Large intestine (tissue), 3 donors: ENCODE results near the gene ZNF594. TPM values are rescaled to one million over a fixed set of nuclear protein-coding genes. Genes with fewer than 3 reads are reported as not detected.
"Not testable (repeated sequence)": the region's sequence is repeated elsewhere in the genome, so short reads cannot be mapped to it uniquely, and the experiment has no call there.

Source experiments
- DNase-seq, 2 donors: peaks; one replicate each; pipeline versions ENCODE4 v3.0.0 to v3.0.0-alpha.2; 2013
- H3K27ac ChIP-seq: one replicate; pipeline ENCODE4 v1.5.1; 2013; ENCODE audit warnings: low read length
- H3K27me3 ChIP-seq: 2 replicates; pipeline ENCODE4 v1.6.1; 2013; ENCODE audit warnings: low read length; ENCODE audit not compliant: control insufficient read depth, insufficient read depth
- H3K36me3 ChIP-seq: 2 replicates; pipeline ENCODE4 v1.6.1; 2013; ENCODE audit warnings: low read length; ENCODE audit not compliant: control insufficient read depth, insufficient read depth
- H3K4me1 ChIP-seq: one replicate; pipeline ENCODE4 v1.6.1; 2013; ENCODE audit warnings: low read length; ENCODE audit not compliant: control insufficient read depth, insufficient read depth
- H3K4me3 ChIP-seq: one replicate; pipeline ENCODE4 v1.5.1; 2013; ENCODE audit warnings: low read length
- H3K9me3 ChIP-seq: one replicate; pipeline ENCODE4 v1.6.1; 2013; ENCODE audit warnings: mild to moderate bottlenecking, low read depth, low read length, moderate library complexity; ENCODE audit not compliant: control insufficient read depth
- WGBS: methylation state at CpG from one replicate; pipeline ENCODE4 v1.1.5; 2013; ENCODE audit warnings: low lambda C conversion rate; ENCODE audit not compliant: insufficient coverage; 5-methylcytosine and 5-hydroxymethylcytosine counted together
- polyA plus RNA-seq: library from polyadenylated mRNA; unstranded; fragments of 120-200 nt; gene quantifications from one replicate; pipeline ENCODE4 v1.2.1, GENCODE V29; 2013

ZNF594 gene
- polyA plus RNA-seq, 1 donor = 14.6 TPM

DNA sequence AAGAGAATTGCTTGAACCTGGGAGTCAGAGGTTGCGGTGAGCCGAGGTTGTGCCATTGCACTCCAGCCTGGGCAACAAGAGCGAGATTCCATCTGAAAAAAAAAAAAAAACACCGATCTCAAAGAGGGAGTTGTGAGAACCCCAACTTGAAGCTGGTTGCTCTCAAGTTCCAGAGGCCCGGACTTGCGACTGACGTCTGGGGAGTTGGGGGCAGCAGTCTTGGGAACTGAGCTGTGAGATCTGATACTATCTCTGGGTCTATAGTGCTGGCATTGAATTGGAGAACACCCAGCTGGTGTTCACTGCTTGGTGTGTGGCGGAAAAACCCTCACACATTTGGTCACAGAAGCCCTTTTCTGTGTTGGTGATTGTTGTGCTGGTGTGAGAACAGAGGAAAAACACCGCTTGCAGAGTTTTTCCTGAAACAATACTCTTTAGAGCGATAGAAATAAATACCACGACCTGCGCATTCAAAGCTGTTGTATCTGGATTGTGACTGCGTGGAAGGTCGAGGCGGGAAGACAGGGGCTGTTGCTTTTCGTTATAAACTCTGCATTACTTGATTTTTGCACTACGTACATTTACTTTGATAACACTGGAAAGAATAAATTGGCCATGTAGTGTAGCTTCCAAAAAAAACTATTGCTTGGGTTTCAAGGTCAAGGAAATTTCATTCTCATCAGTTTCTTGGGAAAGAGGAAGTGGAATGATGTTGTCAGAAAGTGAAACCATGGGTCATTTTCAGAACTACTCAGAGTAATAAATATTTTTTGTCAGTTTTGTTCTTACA lies 34.2 kb upstream of the ZNF594 start:
- DNase-seq = peak in 1 of 2 donors; percentile 14
- H3K27me3 ChIP-seq = no peaks in the 10 kb centered on the region
- no peaks in the 10 kb centered on the region for H3K4me1 ChIP-seq
- H3K27ac ChIP-seq = no peak overlapping the region
- H3K4me3 ChIP-seq = no peak overlapping the region
- peaks cover 10% of the 10 kb centered on the region for H3K36me3 ChIP-seq
- 86% methylated on average over 4 of the region's 17 CpGs for WGBS
- no peaks in the 10 kb centered on the region for H3K9me3 ChIP-seq

DNA sequence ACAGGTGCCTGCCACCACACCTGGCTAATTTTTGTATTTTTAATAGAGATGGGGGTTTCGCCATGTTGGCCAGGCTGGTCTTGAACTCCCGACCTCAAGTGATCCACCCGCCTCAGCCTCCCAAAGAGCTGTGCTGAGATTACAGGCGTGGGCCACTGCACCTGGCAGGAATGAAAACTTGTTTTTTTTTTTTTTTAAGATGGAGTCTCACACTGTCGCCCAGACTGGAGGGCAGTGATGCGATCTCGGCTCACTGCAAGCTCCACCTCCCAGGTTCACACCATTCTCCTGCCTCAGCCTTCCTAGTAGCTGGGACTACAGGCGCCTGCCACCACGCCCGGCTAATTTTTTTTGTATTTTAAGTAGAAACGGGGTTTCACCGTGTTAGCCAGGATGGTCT lies 30.2 kb upstream of the ZNF594 start:
- H3K9me3 ChIP-seq, H3K36me3 ChIP-seq, H3K27ac ChIP-seq, H3K4me3 ChIP-seq, DNase-seq, H3K27me3 ChIP-seq, H3K4me1 ChIP-seq: not testable (repeated sequence)
- no CpG with 5 or more reads among the region's 12 CpGs for WGBS

DNA sequence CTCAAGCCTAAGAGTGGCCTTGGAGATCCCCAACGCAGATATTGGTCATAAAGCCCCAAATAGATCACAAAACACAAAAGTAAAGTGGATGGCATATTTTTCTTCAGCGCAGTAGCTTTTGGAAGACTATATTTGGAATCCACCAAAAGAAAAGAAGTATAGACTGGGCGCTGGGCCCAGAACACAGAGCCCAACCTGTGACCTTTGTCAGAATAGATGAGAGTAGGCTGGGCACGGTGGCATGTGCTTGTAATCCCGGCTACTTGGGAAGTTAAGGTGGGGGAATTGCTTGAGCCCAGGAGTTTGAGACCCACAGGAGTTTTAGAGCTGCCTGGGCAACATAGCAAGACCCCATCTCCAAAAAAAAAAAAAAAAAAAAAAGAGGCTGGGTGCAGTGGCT lies 28.4 kb upstream of the ZNF594 start:
- Histone ChIP-seq H3K9me3 (no peaks in the 10 kb centered on the region), H3K4me3 (no peak overlapping the region), H3K36me3 (peaks cover 9% of the 10 kb centered on the region), H3K27me3 (no peaks in the 10 kb centered on the region), H3K4me1 (no peaks in the 10 kb centered on the region), H3K27ac (no peak overlapping the region)
- no peak for DNase-seq
- WGBS = no CpG with 5 or more reads among the region's 5 CpGs

DNA sequence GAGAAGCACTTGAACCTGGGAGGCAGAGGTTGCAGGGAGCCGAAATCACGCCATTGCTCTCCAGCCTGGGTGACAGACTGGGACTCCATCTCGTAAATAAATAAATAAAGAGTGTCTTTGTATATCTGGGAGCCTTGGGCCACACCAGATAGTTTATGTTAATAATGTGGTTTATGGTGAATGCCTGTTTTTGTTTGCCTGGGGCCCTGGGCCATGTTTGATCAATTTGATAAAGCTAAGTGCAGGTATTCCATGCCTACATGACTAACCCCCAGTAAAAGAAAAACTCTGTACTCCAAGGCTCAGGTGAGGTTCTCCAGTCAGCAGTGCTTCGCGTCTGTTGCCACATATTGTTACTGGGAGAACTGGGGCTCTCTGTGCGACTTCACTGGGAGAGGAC lies 27.9 kb upstream of the ZNF594 start:
- Histone ChIP-seq H3K4me1 (no peaks in the 10 kb centered on the region), H3K27ac (no peak overlapping the region), H3K36me3 (peaks cover 11% of the 10 kb centered on the region), H3K27me3 (no peaks in the 10 kb centered on the region), H3K4me3 (no peak overlapping the region), H3K9me3 (no peaks in the 10 kb centered on the region)
- no peak for DNase-seq
- no CpG with 5 or more reads among the region's 6 CpGs for WGBS

DNA sequence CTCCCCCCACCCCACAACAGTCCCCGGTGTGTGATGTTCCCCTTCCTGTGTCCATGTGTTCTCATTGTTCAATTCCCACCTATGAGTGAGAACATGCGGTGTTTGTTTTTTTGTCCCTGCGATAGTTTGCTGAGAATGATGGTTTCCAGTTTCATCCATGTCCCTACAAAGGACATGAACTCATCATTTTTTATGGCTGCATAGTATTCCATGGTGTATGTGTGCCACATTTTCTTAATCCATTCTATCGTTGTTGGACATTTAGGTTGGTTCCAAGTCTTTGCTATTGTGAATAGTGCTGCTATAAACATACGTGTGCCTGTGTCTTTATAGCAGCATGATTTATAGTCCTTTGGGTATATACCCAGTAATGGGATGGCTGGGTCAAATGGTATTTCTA lies 25.9 kb upstream of the ZNF594 start:
- H3K27me3 ChIP-seq, DNase-seq, H3K9me3 ChIP-seq, H3K36me3 ChIP-seq, H3K27ac ChIP-seq, H3K4me3 ChIP-seq, H3K4me1 ChIP-seq: not testable (repeated sequence)
- WGBS = no CpG with 5 or more reads among the region's 5 CpGs

DNA sequence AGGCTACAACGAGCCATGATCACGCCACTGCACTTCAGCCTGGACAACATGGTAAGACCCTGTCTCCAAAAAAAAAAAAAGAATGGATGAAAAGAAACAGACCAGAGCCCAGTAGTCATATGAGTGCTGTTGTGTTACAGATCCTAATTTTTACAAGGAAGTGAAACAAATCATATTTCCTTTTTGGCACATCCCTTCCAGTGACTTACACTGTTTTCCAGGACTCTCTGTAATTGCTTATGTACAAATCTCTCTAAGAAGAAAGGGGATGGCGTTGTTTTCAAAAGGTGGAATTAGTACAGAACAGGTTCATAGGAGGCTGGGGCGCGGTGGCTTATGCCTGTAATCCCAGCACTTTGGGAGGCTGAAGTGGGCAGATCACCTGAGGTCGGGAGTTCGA lies 19.8 kb upstream of the ZNF594 start:
- no peaks in the 10 kb centered on the region for H3K27me3 ChIP-seq
- no peaks in the 10 kb centered on the region for H3K9me3 ChIP-seq
- H3K4me1 ChIP-seq = no peaks in the 10 kb centered on the region
- no peak overlapping the region for H3K27ac ChIP-seq
- H3K4me3 ChIP-seq = no peak overlapping the region
- no peak for DNase-seq
- WGBS = no CpG with 5 or more reads among the region's 7 CpGs
- H3K36me3 ChIP-seq = peaks cover 13% of the 10 kb centered on the region

DNA sequence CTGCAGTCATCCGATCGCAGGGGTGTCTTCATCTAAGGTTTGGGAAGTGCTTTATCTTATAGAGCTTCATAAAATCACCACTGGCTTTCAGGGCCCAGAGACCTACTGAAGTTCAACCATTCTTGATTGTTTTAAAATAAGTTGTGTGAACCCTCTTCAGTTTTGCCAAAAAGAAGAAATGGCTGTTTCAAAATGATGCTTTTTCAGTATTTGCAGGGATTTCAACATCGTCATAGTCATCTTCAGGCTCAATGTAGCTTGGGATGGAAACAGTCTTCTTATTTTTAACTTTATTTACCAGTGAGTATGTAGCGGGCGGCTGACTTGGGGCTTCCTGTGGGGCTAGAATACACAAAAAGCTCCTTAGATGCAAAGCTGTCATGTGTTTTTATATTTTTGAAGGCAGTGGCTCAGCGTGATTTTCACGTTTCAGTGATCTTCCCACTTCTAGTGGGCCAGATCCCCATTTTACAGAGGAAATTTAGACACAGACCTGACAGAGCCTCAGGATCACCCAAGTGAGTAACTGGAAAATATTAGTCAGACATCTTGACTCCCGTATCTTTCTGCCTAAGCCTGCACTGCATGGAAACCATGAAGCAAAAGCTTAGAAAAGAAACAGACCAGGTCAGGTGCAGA lies 19.1 kb upstream of the ZNF594 start:
- H3K4me3 ChIP-seq = no peak overlapping the region
- no peak overlapping the region for H3K27ac ChIP-seq
- H3K4me1 ChIP-seq = no peaks in the 10 kb centered on the region
- no peak for DNase-seq
- no peaks in the 10 kb centered on the region for H3K27me3 ChIP-seq
- no peaks in the 10 kb centered on the region for H3K9me3 ChIP-seq
- peaks cover 12% of the 10 kb centered on the region for H3K36me3 ChIP-seq
- whole genome bisulfite sequencing = 93% methylated on average over 3 of the region's 8 CpGs

DNA sequence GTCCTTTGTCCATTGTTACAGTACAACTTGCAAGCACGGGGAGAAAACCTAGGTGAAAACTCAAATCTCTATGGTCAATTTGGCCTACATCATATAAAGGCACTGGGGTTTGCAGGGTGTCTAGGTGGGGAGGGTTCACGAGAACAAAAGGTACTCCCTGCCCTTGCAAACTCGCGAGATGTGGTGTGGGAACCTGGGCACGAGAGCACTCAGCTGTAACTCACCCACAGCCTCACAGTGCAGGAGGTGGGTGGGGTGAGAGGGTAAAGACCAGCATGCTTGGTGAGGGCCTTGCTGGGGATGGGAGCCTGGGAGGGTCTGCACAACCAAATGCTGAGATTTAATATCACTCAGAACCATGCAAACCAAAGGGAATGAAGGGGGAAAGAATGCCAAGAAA lies 18.4 kb upstream of the ZNF594 start:
- DNase-seq = no peak
- peaks cover 9% of the 10 kb centered on the region for H3K36me3 ChIP-seq
- H3K27ac ChIP-seq = no peak overlapping the region
- no peaks in the 10 kb centered on the region for H3K27me3 ChIP-seq
- no peak overlapping the region for H3K4me3 ChIP-seq
- H3K9me3 ChIP-seq = no peaks in the 10 kb centered on the region
- WGBS = no CpG with 5 or more reads among the region's 5 CpGs
- H3K4me1 ChIP-seq = no peaks in the 10 kb centered on the region

DNA sequence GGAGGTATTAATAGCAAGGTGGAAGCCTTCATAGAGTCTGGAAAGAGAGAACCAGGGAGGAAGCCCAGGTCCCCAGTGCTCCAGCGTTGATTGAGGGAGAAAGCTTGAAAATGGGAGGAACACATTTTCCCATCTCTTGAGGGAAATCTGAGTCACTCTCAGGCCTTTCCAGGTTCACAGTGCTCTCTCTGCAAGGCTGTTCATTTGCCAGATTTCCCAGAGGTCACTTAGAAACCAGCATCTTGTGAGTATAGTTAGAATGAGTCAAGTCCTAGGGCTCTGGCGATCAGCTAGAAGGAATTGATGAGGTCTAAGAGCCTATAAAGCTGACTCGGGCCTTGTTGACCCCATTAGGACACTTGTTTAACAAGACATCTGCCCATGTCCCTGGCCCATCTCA lies 17.7 kb upstream of the ZNF594 start:
- Histone ChIP-seq H3K36me3 (peaks cover 7% of the 10 kb centered on the region), H3K4me1 (no peaks in the 10 kb centered on the region), H3K9me3 (no peaks in the 10 kb centered on the region), H3K4me3 (no peak overlapping the region), H3K27me3 (no peaks in the 10 kb centered on the region), H3K27ac (no peak overlapping the region)
- no CpG with 5 or more reads among the region's 3 CpGs for WGBS
- DNase-seq = no peak

DNA sequence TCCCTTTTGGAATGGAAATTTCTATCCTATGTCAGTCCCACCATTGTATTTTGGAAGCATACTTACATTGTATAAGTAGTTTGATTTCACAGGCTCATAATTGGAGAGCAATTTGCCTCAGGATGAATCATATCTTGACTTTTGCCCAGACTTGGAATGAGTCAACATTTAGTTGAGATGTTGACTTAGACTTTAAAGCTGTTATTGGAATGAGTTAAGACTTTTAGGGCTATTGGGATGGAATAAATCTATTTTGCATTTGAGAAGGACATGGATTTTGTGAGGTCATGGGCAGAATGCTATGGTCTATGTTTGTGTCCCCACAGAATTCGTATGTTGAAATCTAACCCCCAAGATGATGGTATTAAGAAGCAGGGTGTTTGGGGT lies 12.2 kb upstream of the ZNF594 start:
- no peak overlapping the region for H3K27ac ChIP-seq
- no peak for DNase-seq
- H3K4me3 ChIP-seq = no peak overlapping the region
- WGBS = no CpG with 5 or more reads among the region's 1 CpG
- no peaks in the 10 kb centered on the region for H3K36me3 ChIP-seq
- no peaks in the 10 kb centered on the region for H3K4me1 ChIP-seq
- peaks cover 4% of the 10 kb centered on the region for H3K9me3 ChIP-seq
- H3K27me3 ChIP-seq = no peaks in the 10 kb centered on the region
